ENCODE data around the gene MYNN. TPM values are rescaled to one million over a fixed set of nuclear protein-coding genes. Genes with fewer than 3 reads are reported as not detected.
A peak's percentile ranks its signal among the peaks of the same experiment; 100 is the strongest.

The MYNN gene
- total RNA-seq, 1 experiment from 2014 or later, result 20.5 TPM

GRCh38 chr3:169760479-169760878, 12.7 kb upstream of the MYNN start:
- no TSS peak for BruUV-seq (replicated peaks)
- intact Hi-C loops (cut with micrococcal nuclease; ENCODE audit: unreplicated experiment), result loop anchor here (10.0 kb wide), 4 partner anchors 204 to 1044 kb away; partner anchors contain the start of gene SEC62
- Histone ChIP-seq H3K27me3 (replicated peaks; ENCODE audit: insufficient read depth, low read depth, low read length, poor library complexity) (peaks cover 3% of the 10 kb centered on the region), H3K36me3 (ENCODE audit: insufficient read depth, low read length, poor library complexity, severe bottlenecking) (no peaks in the 10 kb centered on the region), H3K9me3 (ENCODE audit: low read depth, low read length, poor library complexity, severe bottlenecking) (no peaks in the 10 kb centered on the region), H3K27ac (ENCODE audit: low read depth, low read length, poor library complexity, severe bottlenecking) (no peak overlapping the region), H3K4me3 (ENCODE audit: low read depth, low read length, poor library complexity, severe bottlenecking) (no peak overlapping the region), H3K4me1 (ENCODE audit: insufficient read depth, low read length, poor library complexity, severe bottlenecking) (no peaks in the 10 kb centered on the region)
- ChIA-PET POLR2A (ENCODE audit: low non-redundant PET) (no interaction called here), CTCF (interaction anchor here (0.6 kb wide), 1 partner anchor 49 kb away, joined by 7 read pairs; no protein-coding TSS in a partner anchor)
- no peak for TF ChIP-seq EZH2 (IDR thresholded peaks at IDR 0.05; ENCODE audit: borderline replicate concordance, low read depth, low read length, poor library complexity, severe bottlenecking)
- TF ChIP-seq CTCF (conservative IDR thresholded peaks at IDR 0.05; ENCODE audit: low read depth, low read length), result no peak
- peak; percentile 17 for DNase-seq (ENCODE audit: low spot score)

- ChIA-PET CTCF (no interaction called here), POLR2A (ENCODE audit: low non-redundant PET) (no interaction called here)
- TF ChIP-seq EZH2 (IDR thresholded peaks at IDR 0.05; ENCODE audit: borderline replicate concordance, low read depth, low read length, poor library complexity, severe bottlenecking) (no peak), CTCF (conservative IDR thresholded peaks at IDR 0.05; ENCODE audit: low read depth, low read length) (no peak)
- intact Hi-C loops (cut with micrococcal nuclease; ENCODE audit: unreplicated experiment), result loop anchor here (10.0 kb wide), 4 partner anchors 200 to 1040 kb away; partner anchors contain the start of gene SEC62
- H3K27ac ChIP-seq (ENCODE audit: low read depth, low read length, poor library complexity, severe bottlenecking), result peak overlapping the region; percentile 90
- BruUV-seq (replicated peaks), result TSS peak; percentile 98
- DNase-seq (ENCODE audit: low spot score), result peak; percentile 39
- H3K36me3 ChIP-seq (ENCODE audit: insufficient read depth, low read length, poor library complexity, severe bottlenecking), result no peaks in the 10 kb centered on the region
- H3K4me3 ChIP-seq (ENCODE audit: low read depth, low read length, poor library complexity, severe bottlenecking), result peak overlapping the region; percentile 73
- no peaks in the 10 kb centered on the region for H3K27me3 ChIP-seq (replicated peaks; ENCODE audit: insufficient read depth, low read depth, low read length, poor library complexity)
- H3K4me1 ChIP-seq (ENCODE audit: insufficient read depth, low read length, poor library complexity, severe bottlenecking), result no peaks in the 10 kb centered on the region
- no peaks in the 10 kb centered on the region for H3K9me3 ChIP-seq (ENCODE audit: low read depth, low read length, poor library complexity, severe bottlenecking)
Measured at GRCh38 chr3:169764312-169764881, 8.8 kb upstream of the MYNN start.

GRCh38 chr3:169764882-169765612, 8.1 kb upstream of the MYNN start, which contains the start of gene TERC:
TSS of gene TERC (minus strand) at chr3:169765060.
- H3K27ac ChIP-seq (ENCODE audit: low read depth, low read length, poor library complexity, severe bottlenecking), result peak within 1 kb of the TSS; percentile 90

More at GRCh38 chr3:169764882-169765612, 8.1 kb upstream of the MYNN start, which contains the start of gene TERC:
- TF ChIP-seq CTCF (conservative IDR thresholded peaks at IDR 0.05; ENCODE audit: low read depth, low read length) (no peak), EZH2 (IDR thresholded peaks at IDR 0.05; ENCODE audit: borderline replicate concordance, low read depth, low read length, poor library complexity, severe bottlenecking) (no peak)
- CTCF ChIA-PET, result no interaction called here
- H3K4me1 ChIP-seq (ENCODE audit: insufficient read depth, low read length, poor library complexity, severe bottlenecking), result no peaks in the 10 kb centered on the region
- H3K4me3 ChIP-seq (ENCODE audit: low read depth, low read length, poor library complexity, severe bottlenecking), result peak within 1 kb of the TSS; percentile 73
- intact Hi-C loops (cut with micrococcal nuclease; ENCODE audit: unreplicated experiment), result loop anchor here (10.0 kb wide), 4 partner anchors 200 to 1040 kb away; partner anchors contain the start of gene SEC62
- no peaks in the 10 kb centered on the region for H3K27me3 ChIP-seq (replicated peaks; ENCODE audit: insufficient read depth, low read depth, low read length, poor library complexity)
- no peaks in the 10 kb centered on the region for H3K36me3 ChIP-seq (ENCODE audit: insufficient read depth, low read length, poor library complexity, severe bottlenecking)
- no peaks in the 10 kb centered on the region for H3K9me3 ChIP-seq (ENCODE audit: low read depth, low read length, poor library complexity, severe bottlenecking)
- BruUV-seq (replicated peaks), result TSS peak; percentile 86
- peak; percentile 92 for DNase-seq (ENCODE audit: low spot score)
- POLR2A ChIA-PET (ENCODE audit: low non-redundant PET), result no interaction called here

All from A673 (cell line).